Stimulated activated CD4-positive, alpha-beta T cell treated with anti-CD3 and anti-CD28 coated beads, Interleukin-4, amount 100 ng/mL, for 1 hour (primary cell): ENCODE data around the gene FANCB.

ENCODE experiments used
- DNase-seq: peaks from one replicate; pipeline ENCODE4 v3.0.0-alpha.2; 2020

The FANCB gene

GRCh38 chrX:14872851-14873675 lies at the start of gene FANCB, which contains the start of gene MOSPD2:
Gene FANCB (minus strand): TSS chrX:14873069. CDS start chrX:14865510, 7,559 bp downstream.
Gene MOSPD2 (plus strand): TSS chrX:14873421. CDS start chrX:14873529, 108 bp downstream.
- DNase-seq: peak; percentile 92

- no peak for DNase-seq
These were observed 49.6 kb upstream of the FANCB start for GRCh38 chrX:14922437-14922836.

GRCh38 chrX:14920196-14920595 lies 47.3 kb upstream of the FANCB start:
- no peak for DNase-seq

GRCh38 chrX:14919407-14919806 lies 46.5 kb upstream of the FANCB start:
- no peak for DNase-seq

- no peak for DNase-seq
These were observed 43.3 kb upstream of the FANCB start for GRCh38 chrX:14916017-14916674.

- no peak for DNase-seq
These were observed 42.7 kb upstream of the FANCB start for GRCh38 chrX:14915596-14915995.

GRCh38 chrX:14913241-14913640 lies 40.4 kb upstream of the FANCB start:
- DNase-seq: no peak

GRCh38 chrX:14903891-14904290 lies 31.0 kb upstream of the FANCB start:
- DNase-seq: no peak

- no peak for DNase-seq
These were observed 29.7 kb upstream of the FANCB start for GRCh38 chrX:14902537-14902936.

- no peak for DNase-seq
These were observed 26.7 kb upstream of the FANCB start for GRCh38 chrX:14899607-14900006.

- DNase-seq: no peak
These were observed 24.2 kb upstream of the FANCB start for GRCh38 chrX:14897042-14897441.

- DNase-seq: no peak
These were observed 23.4 kb upstream of the FANCB start for GRCh38 chrX:14896273-14896672.

- no peak for DNase-seq
These were observed 13.4 kb upstream of the FANCB start for GRCh38 chrX:14886252-14886651.

- no peak for DNase-seq
These were observed 11.8 kb upstream of the FANCB start for GRCh38 chrX:14884714-14885113.

GRCh38 chrX:14883826-14884225 lies 11.0 kb upstream of the FANCB start:
- DNase-seq: no peak

GRCh38 chrX:14875624-14876023 lies 2.8 kb upstream of the FANCB start:
- DNase-seq: no peak

- DNase-seq: no peak
These were observed 794 bp upstream of the FANCB start for GRCh38 chrX:14873676-14874049.

- DNase-seq: no peak
These were observed 514 bp downstream of the FANCB start for GRCh38 chrX:14872355-14872754.

- DNase-seq: no peak
These were observed 1.1 kb downstream of the FANCB start for GRCh38 chrX:14871767-14872166.

- DNase-seq: no peak
These were observed 7.7 kb downstream of the FANCB start for GRCh38 chrX:14865201-14865600.

- DNase-seq: no peak
These were observed 8.2 kb downstream of the FANCB start for GRCh38 chrX:14864631-14865030.

- DNase-seq: no peak
These were observed 21.3 kb downstream of the FANCB start for GRCh38 chrX:14851526-14851925.

- no peak for DNase-seq
These were observed 29.2 kb downstream of the FANCB start for GRCh38 chrX:14843666-14844065.

- no peak for DNase-seq
These were observed 35.7 kb downstream of the FANCB start for GRCh38 chrX:14837155-14837554.
